GM21723 (cell line): Measurements from ENCODE around the gene KIR3DL3.
"Not testable (repeated sequence)": the region's sequence is repeated elsewhere in the genome, so short reads cannot be mapped to it uniquely, and the experiment has no call there.

Experiments
- ATAC-seq: cut with Tn5 transposase; IDR thresholded peaks from one replicate; pipeline ENCODE4 v1.9.1; 2021; ENCODE audit warnings: mild to moderate bottlenecking, moderate library complexity; ENCODE audit not compliant: unreplicated experiment

KIR3DL3 gene

DNA sequence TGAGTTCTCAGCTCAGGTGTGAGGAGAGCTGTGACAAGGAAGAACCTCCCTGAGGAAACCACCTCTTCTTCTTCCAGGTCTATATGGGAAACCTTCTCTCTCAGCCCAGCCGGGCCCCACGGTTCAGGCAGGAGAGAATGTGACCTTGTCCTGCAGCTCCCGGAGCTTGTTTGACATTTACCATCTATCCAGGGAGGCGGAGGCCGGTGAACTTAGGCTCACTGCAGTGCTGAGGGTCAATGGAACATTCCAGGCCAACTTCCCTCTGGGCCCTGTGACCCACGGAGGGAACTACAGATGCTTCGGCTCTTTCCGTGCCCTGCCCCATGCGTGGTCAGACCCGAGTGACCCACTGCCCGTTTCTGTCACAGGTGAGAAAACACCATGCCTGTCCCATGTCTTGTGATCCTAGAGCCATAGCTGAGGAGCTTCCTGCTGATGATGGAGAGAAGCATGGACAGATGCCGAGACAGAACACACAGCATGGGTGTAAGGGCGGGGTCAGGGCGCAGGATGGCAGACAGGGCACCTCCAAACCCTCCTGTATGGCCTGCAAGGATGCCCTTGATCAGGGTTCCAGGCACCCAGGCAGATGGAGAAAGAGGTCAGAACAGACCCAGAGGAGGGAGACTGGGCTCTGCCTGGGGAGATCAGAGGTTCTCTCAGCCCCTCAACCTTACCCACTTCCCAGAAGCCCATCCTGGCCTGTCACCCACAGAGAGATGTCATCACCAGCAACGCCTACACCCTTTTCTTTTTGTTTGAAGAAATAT is 5.4 kb downstream of the KIR3DL3 start:
- ATAC-seq, result no peak

DNA sequence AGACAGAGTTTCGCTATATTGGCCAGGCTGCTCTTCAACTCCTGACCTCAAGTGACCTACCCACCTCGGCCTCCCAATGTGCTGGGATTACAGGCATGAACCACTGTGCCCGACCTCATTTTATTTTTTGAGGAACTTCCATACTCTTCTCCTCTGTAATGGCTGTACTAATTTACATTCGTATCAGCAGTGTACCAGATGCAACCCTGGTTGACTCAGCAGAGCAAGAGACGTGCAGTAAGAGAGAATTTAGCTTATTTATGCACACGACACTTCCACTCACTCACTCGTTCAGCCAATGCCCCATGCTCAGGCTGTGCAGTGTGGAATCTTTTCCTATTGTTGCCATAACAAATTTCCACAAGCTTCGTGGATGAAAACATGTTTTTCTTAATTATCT is 6.9 kb downstream of the KIR3DL3 start:
- no peak for ATAC-seq

DNA sequence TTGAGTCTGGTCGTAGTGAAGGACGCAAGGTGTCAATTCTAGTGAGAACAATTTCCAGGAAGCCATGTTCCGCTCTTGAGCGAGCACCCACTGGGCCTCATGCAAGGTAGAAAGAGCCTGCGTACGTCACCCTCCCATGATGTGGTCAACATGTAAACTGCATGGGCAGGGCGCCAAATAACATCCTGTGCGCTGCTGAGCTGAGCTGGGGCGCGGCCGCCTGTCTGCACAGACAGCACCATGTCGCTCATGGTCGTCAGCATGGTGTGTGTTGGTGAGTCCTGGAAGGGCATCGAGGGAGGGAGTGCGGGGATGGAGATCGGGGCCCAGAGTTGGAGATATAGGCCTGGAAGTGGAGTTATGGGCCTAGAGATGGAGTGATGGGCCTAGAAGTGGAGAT is 14.1 kb downstream of the KIR3DL3 start, which contains the start of gene KIR2DL3:
KIR2DL3 (plus strand) TSS at position 208 of the 400 bp plus-strand sequence; CDS start at position 241, 33 bp downstream.
- ATAC-seq, result not testable (repeated sequence)

DNA sequence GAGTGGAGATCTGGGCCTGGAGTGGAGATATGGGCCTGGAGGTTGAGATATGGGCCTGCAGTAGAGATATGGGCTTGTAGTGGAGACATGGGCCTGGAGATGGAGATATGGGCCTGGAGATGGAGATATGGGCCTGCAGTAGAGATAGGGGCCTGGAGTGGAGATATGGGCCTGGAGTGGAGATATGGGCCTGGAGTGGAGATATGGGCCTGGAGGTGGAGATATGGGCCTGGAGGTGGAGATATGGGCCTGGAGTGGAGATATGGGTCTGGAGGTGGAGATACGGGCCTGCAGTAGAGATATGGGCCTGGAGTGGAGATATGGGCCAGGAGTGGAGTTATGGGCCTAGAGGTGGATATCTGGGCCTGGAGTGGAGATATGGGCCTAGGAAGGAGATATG is 14.5 kb downstream of the KIR3DL3 start:
- ATAC-seq, result no peak

DNA sequence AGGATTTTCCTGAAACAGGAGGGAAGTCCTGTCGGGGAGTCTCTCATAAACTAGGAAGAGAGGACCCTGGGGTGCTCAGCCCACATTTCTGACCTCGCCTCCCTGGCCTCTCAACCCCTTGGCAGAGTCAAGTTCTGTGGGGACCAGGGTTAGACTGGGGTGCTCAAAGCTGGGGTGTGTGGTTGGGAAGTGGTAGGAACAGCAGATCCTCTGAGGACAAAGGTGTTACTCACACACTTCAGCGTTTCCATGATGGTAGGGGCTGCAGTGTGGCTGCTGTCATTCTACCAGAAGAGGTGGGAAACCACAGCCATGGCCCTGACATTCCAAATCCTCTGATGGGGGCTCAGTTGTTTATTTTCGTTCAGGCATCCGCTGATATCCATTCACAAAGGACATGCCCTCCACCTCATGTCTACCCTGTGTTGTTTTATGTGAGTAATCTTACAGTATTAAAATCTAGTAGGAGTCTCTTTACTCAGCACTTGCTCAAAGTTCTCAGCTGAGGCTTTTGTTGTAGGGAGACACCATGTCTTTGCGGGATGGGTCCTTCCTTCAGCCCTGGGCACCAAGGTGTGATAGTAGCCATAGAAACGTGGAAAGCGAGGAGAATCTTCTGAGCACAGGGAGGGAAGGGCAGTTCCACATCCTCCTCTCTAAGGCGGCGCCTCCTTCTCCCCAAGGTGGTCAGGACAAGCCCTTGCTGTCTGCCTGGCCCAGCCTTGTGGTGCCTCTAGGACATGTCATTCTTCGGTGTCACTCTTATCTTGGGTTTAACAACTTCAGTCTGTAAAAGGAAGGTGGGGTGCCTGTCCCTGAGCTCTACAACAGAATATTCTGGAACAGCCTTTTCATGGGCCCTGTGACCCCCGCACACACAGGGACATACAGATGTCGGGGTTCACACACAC is 15.6 kb downstream of the KIR3DL3 start:
- ATAC-seq, result no peak

DNA sequence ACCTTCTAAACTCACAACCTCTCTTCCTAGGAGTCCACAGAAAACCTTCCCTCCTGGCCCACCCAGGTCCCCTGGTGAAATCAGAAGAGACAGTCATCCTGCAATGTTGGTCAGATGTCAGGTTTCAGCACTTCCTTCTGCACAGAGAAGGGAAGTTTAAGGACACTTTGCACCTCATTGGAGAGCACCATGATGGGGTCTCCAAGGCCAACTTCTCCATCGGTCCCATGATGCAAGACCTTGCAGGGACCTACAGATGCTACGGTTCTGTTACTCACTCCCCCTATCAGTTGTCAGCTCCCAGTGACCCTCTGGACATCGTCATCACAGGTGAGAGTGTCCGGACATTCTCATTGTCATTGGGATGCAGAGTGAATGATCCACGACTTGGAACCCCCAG is 17.7 kb downstream of the KIR3DL3 start:
- not testable (repeated sequence) for ATAC-seq

DNA sequence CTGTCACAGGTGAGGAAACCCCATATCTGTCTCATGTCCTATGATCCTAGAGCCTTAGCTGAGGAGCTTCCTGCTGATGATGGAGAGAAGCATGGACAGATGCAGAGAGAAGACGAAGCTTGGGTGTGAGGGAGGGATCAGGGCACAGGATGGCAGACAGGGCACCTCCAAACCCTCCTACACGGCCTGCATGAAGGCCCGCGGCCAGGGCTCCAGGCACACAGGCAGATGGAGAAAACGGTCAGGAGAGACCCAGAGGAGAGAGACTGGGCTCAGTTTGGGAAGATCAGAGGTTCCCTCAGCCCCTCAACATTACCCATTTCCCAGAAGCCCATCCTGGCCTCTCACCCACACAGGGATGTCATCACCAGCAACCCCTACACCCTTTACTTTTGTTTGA is 19.8 kb downstream of the KIR3DL3 start:
- not testable (repeated sequence) for ATAC-seq

DNA sequence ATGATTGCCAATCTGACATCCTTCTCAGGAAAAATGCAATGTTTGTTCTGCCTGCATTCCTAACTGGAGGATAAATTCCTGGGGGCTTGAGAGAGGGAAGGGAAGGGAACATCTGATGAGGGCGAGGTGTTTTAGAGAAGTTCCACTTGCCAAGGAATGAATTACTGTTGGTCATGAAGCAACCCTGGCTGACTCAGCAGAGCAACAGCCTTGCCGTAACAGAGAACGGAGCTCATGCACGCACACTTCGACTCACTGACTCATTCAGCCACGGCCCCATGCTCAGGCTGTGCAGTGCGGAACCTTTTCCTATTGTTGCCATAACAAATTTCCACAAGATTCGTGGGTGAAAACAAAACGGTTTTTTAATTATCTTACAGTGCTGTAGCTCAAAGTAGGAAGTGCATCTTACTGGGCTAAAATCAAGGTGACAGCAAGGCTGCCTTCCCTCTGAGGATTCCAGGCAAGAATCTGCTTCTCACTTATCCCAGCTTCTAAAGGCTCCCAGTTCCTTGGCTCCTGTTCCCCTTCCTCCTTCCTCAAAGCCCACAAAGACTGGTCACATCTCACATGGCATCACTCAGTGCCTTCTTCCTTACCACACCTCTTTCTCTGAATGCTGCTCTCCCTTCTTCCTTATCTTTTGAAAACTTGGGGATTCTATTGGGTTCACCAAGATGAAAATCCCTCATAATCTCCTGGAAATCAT is 23.5 kb downstream of the KIR3DL3 start:
- not testable (repeated sequence) for ATAC-seq

DNA sequence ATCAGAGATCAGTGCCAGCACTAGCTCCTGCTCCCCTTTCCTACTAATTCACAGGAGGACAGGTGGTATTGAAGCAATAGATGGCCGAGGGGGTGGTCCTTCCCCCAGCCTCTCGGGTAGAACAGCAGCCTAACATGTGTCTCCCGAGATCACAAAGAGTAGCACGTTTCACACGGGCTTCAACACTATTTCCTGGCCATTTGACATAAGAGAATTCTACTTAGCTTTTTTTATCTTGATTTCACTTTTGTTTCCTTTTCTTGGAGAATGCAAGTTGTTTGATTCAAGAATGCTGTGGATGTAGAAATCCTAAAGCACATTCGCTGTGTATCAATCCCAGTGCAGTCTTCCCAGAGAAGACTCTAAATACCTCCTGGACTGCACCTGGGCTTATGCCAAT is 26.0 kb downstream of the KIR3DL3 start:
- ATAC-seq, result not testable (repeated sequence)

DNA sequence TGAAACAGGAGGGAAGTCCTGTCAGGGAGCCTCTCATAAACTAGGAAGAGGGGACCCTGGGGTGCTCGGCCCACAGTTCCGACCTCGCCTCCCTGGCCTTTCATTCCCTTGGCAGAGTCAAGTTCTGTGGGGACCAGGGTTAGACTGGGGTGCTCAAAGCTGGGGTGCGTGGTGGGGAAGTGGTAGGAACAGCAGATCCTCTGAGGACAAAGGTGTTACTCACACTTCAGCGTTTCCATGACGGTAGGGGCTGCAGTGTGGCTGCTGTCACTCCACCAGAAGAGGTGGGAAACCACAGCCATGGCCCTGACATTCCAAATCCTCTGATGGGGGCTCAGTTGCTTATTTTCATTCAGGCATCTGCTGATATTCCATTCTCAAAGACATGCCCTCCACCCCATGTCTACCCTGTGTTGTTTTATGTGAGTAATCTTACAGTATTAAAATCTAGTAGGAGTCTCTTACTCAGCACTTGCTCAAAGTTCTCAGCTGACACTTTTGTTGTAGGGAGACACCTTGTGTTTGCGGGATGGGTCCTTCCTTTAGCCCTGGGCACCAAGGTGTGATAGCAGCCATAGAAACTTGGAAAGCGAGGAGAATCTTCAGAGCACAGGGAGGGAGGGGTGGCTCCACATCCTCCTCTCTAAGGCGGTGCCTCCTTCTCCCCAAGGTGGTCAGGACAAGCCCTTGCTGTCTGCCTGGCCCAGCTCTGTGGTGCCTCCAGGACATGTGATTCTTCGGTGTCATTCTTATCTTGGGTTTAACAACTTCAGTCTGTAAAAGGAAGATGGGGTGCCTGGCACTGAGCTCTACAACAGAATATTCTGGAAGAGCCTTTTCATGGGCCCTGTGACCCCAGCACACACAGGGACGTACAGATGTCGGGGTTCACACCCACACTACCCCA is 32.2 kb downstream of the KIR3DL3 start:
- not testable (repeated sequence) for ATAC-seq

DNA sequence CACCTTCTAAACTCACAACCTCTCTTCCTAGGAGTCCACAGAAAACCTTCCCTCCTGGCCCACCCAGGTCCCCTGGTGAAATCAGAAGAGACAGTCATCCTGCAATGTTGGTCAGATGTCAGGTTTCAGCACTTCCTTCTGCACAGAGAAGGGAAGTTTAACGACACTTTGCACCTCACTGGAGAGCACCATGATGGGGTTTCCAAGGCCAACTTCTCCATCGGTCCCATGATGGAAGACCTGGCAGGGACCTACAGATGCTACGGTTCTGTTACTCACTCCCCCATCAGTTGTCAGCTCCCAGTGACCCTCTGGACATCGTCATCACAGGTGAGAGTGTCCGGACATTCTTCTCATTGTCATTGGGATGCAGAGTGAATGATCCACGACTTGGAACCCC is 34.3 kb downstream of the KIR3DL3 start:
- ATAC-seq, result not testable (repeated sequence)

DNA sequence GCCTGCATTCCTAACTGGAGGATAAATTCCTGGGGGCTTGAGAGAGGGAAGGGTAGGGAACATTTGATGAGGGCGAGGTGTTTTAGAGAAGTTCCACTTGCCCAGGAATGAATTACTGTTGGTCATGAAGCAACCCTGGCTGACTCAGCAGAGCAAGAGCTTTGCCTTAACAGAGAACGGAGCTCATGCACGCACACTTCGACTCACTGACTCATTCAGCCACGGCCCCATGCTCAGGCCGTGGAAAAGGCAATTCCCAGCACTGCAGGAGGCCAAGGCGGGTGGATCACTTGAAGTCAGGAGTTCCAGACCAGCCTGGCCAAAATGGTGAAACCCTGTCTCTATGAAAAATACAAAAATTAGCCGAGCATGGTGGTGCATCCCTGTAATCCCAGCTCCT is 40.0 kb downstream of the KIR3DL3 start:
- not testable (repeated sequence) for ATAC-seq

DNA sequence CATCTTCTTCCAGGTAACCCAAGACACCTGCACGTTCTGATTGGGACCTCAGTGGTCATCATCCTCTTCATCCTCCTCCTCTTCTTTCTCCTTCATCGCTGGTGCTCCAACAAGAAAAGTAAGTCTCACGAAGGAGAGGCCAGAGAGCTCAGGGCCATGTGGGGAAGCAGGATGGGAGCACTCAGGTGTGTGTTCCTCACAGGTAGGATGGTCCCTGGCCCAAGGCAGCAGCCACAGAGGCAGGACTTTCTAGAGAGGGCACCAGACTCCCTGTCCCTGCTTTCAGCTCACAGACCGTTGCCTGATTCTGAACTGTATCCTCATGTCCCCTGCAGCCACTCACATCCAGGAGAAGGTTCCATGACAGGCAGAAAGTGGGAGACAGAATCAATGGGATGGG is 42.2 kb downstream of the KIR3DL3 start:
- ATAC-seq, result not testable (repeated sequence)

DNA sequence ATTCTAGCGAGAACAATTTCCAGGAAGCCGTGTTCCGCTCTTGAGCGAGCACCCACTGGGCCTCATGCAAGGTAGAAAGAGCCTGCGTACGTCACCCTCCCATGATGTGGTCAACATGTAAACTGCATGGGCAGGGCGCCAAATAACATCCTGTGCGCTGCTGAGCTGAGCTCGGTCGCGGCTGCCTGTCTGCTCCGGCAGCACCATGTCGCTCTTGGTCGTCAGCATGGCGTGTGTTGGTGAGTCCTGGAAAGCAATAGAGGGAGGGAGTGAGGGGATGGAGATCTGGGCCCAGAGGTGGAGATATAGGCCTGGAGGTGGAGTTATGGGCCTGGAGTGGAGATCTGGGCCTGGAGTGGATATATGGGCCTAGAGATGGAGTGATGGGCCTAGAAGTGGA is 45.4 kb downstream of the KIR3DL3 start, which contains the start of gene KIR2DL1:
KIR2DL1 (plus strand) TSS at position 148 of the 400 bp plus-strand sequence; CDS start at position 206, 58 bp downstream.
- not testable (repeated sequence) for ATAC-seq

DNA sequence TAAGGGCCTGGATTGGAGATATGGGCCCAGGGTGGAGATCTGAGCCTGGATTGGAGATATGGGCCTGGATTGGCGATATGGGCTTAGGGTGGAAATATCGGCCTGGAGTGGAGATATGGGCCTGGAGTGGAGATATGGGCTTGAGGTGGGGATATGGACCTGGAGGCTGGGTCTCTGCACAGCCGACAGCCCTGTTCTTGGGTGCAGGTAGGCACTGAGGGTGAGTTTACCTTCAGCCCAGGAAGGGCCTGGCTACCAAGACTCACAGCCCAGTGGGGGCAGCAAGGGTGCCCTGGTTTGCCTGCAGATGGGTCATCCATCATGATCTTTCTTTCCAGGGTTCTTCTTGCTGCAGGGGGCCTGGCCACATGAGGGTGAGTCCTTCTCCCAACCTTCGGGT is 46.3 kb downstream of the KIR3DL3 start:
- not testable (repeated sequence) for ATAC-seq

DNA sequence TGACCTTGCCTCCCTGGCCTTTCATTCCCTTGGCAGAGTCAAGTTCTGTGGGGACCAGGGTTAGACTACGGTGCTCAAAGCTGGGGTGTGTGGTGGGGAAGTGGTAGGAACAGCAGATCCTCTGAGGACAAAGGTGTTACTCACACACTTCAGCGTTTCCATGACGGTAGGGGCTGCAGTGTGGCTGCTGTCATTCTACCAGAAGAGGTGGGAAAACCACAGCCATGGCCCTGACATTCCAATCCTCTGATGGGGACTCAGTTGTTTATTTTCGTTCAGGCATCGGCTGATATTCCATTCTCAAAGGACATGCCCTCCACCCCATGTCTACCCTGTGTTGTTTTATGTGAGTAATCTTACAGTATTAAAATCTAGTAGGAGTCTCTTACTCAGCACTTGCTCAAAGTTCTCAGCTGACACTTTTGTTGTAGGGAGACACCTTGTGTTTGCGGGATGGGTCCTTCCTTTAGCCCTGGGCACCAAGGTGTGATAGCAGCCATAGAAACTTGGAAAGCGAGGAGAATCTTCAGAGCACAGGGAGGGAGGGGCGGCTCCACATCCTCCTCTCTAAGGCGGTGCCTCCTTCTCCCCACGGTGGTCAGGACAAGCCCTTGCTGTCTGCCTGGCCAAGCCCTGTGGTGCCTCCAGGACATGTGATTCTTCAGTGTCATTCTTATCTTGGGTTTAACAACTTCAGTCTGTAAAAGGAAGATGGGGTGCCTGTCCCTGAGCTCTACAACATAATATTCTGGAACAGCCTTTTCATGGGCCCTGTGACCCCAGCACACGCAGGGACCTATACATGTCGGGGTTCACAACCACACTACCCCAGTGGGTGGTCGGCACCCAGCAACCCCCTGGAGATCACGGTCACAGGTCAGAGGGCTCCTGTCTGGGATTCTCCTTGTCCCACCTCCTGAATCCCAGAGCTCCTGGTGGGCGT is 47.0 kb downstream of the KIR3DL3 start:
- not testable (repeated sequence) for ATAC-seq

DNA sequence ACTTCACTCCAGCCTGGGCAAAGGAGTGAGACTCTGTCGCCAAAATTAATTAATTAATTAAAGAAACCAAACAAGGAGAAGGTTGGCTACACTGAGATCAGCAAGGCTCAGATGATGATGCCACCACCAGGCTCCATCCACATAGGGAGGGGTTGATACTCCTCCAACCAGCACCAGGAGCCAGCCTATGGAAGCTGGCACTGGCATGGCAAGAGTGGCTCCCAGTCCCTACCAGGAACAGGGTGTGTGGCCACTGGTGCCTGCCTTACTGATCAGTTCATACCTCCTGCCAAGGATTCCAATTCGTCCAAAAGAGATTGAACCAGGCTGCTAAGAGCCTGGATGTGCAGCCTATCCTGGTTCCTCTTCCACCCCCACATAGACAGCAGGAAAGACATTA is 48.4 kb downstream of the KIR3DL3 start:
- ATAC-seq, result not testable (repeated sequence)

DNA sequence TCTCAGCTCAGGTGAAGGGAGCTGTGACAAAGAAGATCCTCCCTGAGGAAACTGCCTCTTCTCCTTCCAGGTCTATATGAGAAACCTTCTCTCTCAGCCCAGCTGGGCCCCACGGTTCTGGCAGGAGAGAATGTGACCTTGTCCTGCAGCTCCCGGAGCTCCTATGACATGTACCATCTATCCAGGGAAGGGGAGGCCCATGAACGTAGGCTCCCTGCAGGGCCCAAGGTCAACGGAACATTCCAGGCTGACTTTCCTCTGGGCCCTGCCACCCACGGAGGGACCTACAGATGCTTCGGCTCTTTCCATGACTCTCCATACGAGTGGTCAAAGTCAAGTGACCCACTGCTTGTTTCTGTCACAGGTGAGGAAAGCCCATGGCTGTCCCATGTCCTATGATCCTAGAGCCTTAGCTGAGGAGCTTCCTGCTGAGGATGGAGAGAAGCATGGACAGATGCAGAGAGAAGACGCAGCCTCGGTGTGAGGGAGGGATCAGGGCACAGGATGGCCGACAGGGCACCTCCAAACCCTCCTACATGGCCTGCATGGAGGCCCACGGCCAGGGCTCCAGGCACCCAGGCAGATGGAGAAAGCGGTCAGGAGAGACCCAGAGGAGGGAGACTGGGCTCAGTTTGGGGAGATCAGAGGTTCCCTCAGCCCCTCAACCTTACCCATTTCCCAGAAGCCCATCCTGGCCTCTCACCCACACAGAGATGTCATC is 51.0 kb downstream of the KIR3DL3 start:
- not testable (repeated sequence) for ATAC-seq
